ENCODE data around the gene CTNNBL1. TPM values are rescaled to one million over a fixed set of nuclear protein-coding genes. Genes with fewer than 3 reads are reported as not detected.

CTNNBL1 gene
- total and polyA plus RNA-seq, 2 experiments from 2014 or later, result 36.3 to 68.7 TPM

- no peak overlapping the region for H3K27ac Mint-ChIP-seq
- Histone ChIP-seq H3K36me3 (ENCODE audit: insufficient read depth) (no peaks in the 10 kb centered on the region), H3K9me2 (ENCODE audit: insufficient read depth) (no peaks in the 10 kb centered on the region), H3K4me3 (no peak overlapping the region), H3K27me3 (ENCODE audit: insufficient read depth) (no peaks in the 10 kb centered on the region), H3K27ac (ENCODE audit: low read depth) (no peak overlapping the region), H3K79me2 (replicated peaks; ENCODE audit: insufficient read depth) (peaks cover 7% of the 10 kb centered on the region; the same call in 1 of the 2 replicates), H3K4me1 (ENCODE audit: insufficient read depth) (no peaks in the 10 kb centered on the region), H3F3A (replicated peaks; ENCODE audit: low read depth) (no peaks in the 10 kb centered on the region), H3K4me2 (no peak overlapping the region), H2AFZ (no peak overlapping the region), H4K20me1 (replicated peaks; ENCODE audit: insufficient read depth) (peaks cover 16% of the 10 kb centered on the region)
- no peak overlapping the region for H3K4me3 Mint-ChIP-seq
- H3K9me3 Mint-ChIP-seq, result no peaks in the 10 kb centered on the region
- no peaks in the 10 kb centered on the region for H3K27me3 Mint-ChIP-seq (ENCODE audit: insufficient read depth, low read depth, poor library complexity)
- TF ChIP-seq JUNB (IDR thresholded peaks at IDR 0.05; ENCODE audit: unreplicated experiment), result no peak
- no peak for TF ChIP-seq EZH2phosphoT487 (IDR thresholded peaks at IDR 0.05; ENCODE audit: unreplicated experiment)
- TF ChIP-seq ZNF114 (CRISPR knock-in tag; IDR thresholded peaks at IDR 0.05), result no peak
- no peak for TF ChIP-seq NANOG (IDR thresholded peaks at IDR 0.05; ENCODE audit: borderline replicate concordance)
- TF ChIP-seq, protein P1, sequence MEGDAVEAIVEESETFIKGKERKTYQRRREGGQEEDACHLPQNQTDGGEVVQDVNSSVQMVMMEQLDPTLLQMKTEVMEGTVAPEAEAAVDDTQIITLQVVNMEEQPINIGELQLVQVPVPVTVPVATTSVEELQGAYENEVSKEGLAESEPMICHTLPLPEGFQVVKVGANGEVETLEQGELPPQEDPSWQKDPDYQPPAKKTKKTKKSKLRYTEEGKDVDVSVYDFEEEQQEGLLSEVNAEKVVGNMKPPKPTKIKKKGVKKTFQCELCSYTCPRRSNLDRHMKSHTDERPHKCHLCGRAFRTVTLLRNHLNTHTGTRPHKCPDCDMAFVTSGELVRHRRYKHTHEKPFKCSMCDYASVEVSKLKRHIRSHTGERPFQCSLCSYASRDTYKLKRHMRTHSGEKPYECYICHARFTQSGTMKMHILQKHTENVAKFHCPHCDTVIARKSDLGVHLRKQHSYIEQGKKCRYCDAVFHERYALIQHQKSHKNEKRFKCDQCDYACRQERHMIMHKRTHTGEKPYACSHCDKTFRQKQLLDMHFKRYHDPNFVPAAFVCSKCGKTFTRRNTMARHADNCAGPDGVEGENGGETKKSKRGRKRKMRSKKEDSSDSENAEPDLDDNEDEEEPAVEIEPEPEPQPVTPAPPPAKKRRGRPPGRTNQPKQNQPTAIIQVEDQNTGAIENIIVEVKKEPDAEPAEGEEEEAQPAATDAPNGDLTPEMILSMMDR (conservative IDR thresholded peaks at IDR 0.05; ENCODE audit: low read depth in 2 of 2), result no peak
- TF ChIP-seq EZH2 (IDR thresholded peaks at IDR 0.05; ENCODE audit: low read depth, unreplicated experiment), result no peak
- no peak for TF ChIP-seq STAT1 (IDR thresholded peaks at IDR 0.05; ENCODE audit: unreplicated experiment)
- TF ChIP-seq, protein P2, sequence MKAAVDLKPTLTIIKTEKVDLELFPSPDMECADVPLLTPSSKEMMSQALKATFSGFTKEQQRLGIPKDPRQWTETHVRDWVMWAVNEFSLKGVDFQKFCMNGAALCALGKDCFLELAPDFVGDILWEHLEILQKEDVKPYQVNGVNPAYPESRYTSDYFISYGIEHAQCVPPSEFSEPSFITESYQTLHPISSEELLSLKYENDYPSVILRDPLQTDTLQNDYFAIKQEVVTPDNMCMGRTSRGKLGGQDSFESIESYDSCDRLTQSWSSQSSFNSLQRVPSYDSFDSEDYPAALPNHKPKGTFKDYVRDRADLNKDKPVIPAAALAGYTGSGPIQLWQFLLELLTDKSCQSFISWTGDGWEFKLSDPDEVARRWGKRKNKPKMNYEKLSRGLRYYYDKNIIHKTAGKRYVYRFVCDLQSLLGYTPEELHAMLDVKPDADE (IDR thresholded peaks at IDR 0.05), result no peak
- TF ChIP-seq POLR2AphosphoS5 (IDR thresholded peaks at IDR 0.05; ENCODE audit: low read depth), result no peak
- no peak for TF ChIP-seq REST (IDR thresholded peaks at IDR 0.05; ENCODE audit: unreplicated experiment)
- no peak for TF ChIP-seq ZNF331 (CRISPR knock-in tag; IDR thresholded peaks at IDR 0.05; ENCODE audit: low read depth)
- TF ChIP-seq, protein P3, sequence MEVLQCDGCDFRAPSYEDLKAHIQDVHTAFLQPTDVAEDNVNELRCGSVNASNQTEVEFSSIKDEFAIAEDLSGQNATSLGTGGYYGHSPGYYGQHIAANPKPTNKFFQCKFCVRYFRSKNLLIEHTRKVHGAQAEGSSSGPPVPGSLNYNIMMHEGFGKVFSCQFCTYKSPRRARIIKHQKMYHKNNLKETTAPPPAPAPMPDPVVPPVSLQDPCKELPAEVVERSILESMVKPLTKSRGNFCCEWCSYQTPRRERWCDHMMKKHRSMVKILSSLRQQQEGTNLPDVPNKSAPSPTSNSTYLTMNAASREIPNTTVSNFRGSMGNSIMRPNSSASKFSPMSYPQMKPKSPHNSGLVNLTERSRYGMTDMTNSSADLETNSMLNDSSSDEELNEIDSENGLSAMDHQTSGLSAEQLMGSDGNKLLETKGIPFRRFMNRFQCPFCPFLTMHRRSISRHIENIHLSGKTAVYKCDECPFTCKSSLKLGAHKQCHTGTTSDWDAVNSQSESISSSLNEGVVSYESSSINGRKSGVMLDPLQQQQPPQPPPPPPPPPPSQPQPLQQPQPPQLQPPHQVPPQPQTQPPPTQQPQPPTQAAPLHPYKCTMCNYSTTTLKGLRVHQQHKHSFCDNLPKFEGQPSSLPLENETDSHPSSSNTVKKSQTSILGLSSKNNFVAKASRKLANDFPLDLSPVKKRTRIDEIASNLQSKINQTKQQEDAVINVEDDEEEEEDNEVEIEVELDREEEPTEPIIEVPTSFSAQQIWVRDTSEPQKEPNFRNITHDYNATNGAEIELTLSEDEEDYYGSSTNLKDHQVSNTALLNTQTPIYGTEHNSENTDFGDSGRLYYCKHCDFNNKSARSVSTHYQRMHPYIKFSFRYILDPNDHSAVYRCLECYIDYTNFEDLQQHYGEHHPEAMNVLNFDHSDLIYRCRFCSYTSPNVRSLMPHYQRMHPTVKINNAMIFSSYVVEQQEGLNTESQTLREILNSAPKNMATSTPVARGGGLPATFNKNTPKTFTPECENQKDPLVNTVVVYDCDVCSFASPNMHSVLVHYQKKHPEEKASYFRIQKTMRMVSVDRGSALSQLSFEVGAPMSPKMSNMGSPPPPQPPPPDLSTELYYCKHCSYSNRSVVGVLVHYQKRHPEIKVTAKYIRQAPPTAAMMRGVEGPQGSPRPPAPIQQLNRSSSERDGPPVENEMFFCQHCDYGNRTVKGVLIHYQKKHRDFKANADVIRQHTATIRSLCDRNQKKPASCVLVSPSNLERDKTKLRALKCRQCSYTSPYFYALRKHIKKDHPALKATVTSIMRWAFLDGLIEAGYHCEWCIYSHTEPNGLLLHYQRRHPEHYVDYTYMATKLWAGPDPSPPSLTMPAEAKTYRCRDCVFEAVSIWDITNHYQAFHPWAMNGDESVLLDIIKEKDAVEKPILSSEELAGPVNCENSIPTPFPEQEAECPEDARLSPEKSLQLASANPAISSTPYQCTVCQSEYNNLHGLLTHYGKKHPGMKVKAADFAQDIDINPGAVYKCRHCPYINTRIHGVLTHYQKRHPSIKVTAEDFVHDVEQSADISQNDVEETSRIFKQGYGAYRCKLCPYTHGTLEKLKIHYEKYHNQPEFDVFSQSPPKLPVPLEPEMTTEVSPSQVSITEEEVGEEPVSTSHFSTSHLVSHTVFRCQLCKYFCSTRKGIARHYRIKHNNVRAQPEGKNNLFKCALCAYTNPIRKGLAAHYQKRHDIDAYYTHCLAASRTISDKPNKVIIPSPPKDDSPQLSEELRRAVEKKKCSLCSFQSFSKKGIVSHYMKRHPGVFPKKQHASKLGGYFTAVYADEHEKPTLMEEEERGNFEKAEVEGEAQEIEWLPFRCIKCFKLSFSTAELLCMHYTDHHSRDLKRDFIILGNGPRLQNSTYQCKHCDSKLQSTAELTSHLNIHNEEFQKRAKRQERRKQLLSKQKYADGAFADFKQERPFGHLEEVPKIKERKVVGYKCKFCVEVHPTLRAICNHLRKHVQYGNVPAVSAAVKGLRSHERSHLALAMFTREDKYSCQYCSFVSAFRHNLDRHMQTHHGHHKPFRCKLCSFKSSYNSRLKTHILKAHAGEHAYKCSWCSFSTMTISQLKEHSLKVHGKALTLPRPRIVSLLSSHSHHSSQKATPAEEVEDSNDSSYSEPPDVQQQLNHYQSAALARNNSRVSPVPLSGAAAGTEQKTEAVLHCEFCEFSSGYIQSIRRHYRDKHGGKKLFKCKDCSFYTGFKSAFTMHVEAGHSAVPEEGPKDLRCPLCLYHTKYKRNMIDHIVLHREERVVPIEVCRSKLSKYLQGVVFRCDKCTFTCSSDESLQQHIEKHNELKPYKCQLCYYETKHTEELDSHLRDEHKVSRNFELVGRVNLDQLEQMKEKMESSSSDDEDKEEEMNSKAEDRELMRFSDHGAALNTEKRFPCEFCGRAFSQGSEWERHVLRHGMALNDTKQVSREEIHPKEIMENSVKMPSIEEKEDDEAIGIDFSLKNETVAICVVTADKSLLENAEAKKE (CRISPR knock-in tag; IDR thresholded peaks at IDR 0.05), result no peak
- peaks cover 22% of the 10 kb centered on the region for H3K36me3 Mint-ChIP-seq (ENCODE audit: low read depth)
- no peak for DNase-seq (ENCODE audit: low spot score)
- no peak for ATAC-seq
- H3K4me1 Mint-ChIP-seq, result peaks cover 6% of the 10 kb centered on the region; the same call in 2 of the 3 replicates
Measured at GRCh38 chr20:37736132-37736531, 42.3 kb downstream of the CTNNBL1 start.

Measured in GM23338 (cell line).